ENCODE measurements around the gene LEFTY1. TPM values are rescaled to one million over a fixed set of nuclear protein-coding genes. Genes with fewer than 3 reads are reported as not detected.
A peak's percentile ranks its signal among the peaks of the same experiment; 100 is the strongest.

Gene LEFTY1
- total RNA-seq, 6 donors from 2014 or later: 0.47 to 0.69 TPM; not detected in 4

DNA sequence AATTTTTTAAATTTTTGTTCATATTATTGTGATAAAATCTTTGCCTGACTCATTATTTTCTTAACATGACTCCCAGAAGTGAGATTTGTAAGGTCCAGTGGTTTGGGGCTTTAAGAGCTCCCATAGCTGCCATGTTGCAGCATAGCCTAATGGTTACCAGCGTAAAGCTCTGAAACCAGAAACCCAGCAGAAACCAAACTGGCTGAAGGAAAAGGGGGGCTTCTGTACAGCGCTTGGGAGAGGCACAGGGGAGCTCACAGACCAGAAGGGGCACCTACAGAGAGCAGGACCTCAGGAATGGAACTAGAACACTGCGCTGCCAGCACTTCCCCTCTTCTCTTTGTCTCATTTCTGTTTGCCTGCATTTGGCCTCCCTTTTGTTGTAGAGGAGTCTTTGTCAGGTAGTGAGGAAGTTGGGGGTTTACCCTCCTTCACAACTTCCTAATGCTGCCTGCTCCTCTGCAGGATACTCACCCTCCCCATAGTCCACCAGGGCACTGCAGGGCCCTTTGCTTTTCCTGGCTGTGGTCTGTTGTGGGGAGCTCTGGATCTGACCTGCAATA is 37.7 kb upstream of the LEFTY1 start:
- Histone ChIP-seq H3K27me3 (no peaks in the 10 kb centered on the region), H3K4me3 (no peak overlapping the region), H3K9me3 (no peaks in the 10 kb centered on the region), H3K27ac (no peak overlapping the region), H3K36me3 (peaks cover 0 to 4% (median 1%) of the 10 kb centered on the region in 4 donors), H3K4me1 (peaks cover 14 to 21% (median 18%) of the 10 kb centered on the region in 4 donors)
- no peak for DNase-seq
- no peak for ATAC-seq (ENCODE audit: low FRiP score in 2 of 2)
- TF ChIP-seq EP300 (IDR thresholded peaks at IDR 0.05): no peak
- TF ChIP-seq CTCF (IDR thresholded peaks at IDR 0.05): no peak
- no peak for TF ChIP-seq POLR2AphosphoS5 (IDR thresholded peaks at IDR 0.05)
- TF ChIP-seq POLR2A (IDR thresholded peaks at IDR 0.05): no peak
- 78 to 79% methylated on average over 3 of the region's 3 CpGs for WGBS, 2 donors

DNA sequence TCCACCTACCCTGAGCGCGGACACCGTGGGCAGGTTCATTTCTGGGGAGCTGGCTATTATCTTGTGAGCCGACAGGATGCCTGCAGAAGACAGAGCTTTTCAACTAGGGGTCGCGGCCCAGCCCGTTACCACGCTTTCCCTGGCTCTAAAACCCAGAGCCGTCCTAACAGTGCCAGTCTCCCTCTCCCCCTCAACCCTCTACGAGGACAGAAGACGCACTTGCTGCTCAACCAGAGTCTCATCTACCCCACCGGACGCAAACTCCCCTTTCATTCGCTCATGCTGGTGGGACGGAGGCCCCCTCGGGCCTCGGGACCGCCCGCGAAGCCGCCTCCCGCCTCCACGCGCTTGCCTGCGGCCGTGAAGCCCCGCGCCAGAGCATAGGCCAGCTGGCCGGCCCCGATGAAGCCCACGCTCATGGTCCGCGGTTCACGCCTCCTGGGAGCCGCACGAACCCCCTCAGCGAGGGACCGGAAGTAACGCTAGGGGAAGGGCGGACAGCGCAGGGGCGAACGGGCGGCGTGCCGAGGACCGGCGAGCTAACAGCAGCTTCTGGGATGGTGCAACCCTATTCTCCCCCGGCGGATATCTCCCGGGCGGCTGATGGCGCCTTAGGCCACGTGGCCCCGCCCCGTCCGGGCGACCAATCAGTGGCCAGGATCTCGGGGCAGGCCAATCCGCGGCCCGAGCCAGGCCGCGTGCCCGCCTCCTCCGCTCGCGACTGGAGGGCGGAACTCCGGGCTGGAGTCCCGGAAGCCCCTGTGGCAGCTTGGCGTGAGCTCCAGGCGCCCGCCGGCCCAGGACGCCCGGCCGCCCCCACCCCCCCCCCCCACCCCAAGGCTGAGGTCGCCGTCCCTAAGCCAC is 35.0 kb upstream of the LEFTY1 start, which contains the start of gene PYCR2:
Gene PYCR2 (minus strand): TSS at position 559 of the 864 bp plus-strand sequence. CDS start 140 bp downstream, at position 419.
- H3K27ac ChIP-seq: peak within 1 kb of the TSS; percentile 88 to 96 (median 92)
- WGBS, 2 donors: 0% methylated on average over 22 to 38 of the region's 80 CpGs
- H3K27me3 ChIP-seq: no peaks in the 10 kb centered on the region
- peak within 1 kb of the TSS; percentile 52 to 98 (median 80) for H3K4me3 ChIP-seq
- H3K36me3 ChIP-seq: peaks cover 0 to 27% (median 5%) of the 10 kb centered on the region in 4 donors
- H3K9me3 ChIP-seq: no peaks in the 10 kb centered on the region
- TF ChIP-seq EP300 (IDR thresholded peaks at IDR 0.05): peak in 1 of 4 donors; percentile 9
- peak in 3 of 6 experiments; percentile 7 to 33 (median 20) for TF ChIP-seq CTCF (IDR thresholded peaks at IDR 0.05)
- TF ChIP-seq POLR2A (IDR thresholded peaks at IDR 0.05): peak in 3 of 4 donors; percentile 80 to 95 (median 93)
- TF ChIP-seq POLR2AphosphoS5 (IDR thresholded peaks at IDR 0.05): peak; percentile 89 to 93
- DNase-seq (peak; percentile 96 to 99), ATAC-seq (ENCODE audit: low FRiP score in 2 of 2) (peak; percentile 99 to 100)
- peaks cover 28 to 40% (median 30%) of the 10 kb centered on the region in 4 donors for H3K4me1 ChIP-seq

GRCh38 chr1:225923381-225923691 is 34.4 kb upstream of the LEFTY1 start:
- WGBS, 2 donors: 0 to 2% methylated on average over 3 to 8 of the region's 8 CpGs
- Histone ChIP-seq H3K27ac (peak overlapping the region; percentile 88 to 96 (median 92)), H3K36me3 (peaks cover 0 to 33% (median 6%) of the 10 kb centered on the region in 4 donors), H3K4me3 (peak overlapping the region; percentile 52 to 98 (median 80)), H3K4me1 (peaks cover 28 to 40% (median 30%) of the 10 kb centered on the region in 4 donors), H3K9me3 (no peaks in the 10 kb centered on the region), H3K27me3 (no peaks in the 10 kb centered on the region)
- DNase-seq (peak in 1 of 2 donors; percentile 64), ATAC-seq (ENCODE audit: low FRiP score in 2 of 2) (peak in 1 of 2 donors; percentile 26)
- TF ChIP-seq EP300 (IDR thresholded peaks at IDR 0.05) (no peak), POLR2A (IDR thresholded peaks at IDR 0.05) (no peak), CTCF (IDR thresholded peaks at IDR 0.05) (no peak), POLR2AphosphoS5 (IDR thresholded peaks at IDR 0.05) (no peak)

GRCh38 chr1:225921734-225922709 is 33.1 kb upstream of the LEFTY1 start:
- Histone ChIP-seq H3K27me3 (no peaks in the 10 kb centered on the region), H3K36me3 (peaks cover 0 to 46% (median 9%) of the 10 kb centered on the region in 4 donors), H3K4me3 (no peak overlapping the region), H3K27ac (peak overlapping the region in 1 of 4 donors; percentile 1), H3K9me3 (no peaks in the 10 kb centered on the region), H3K4me1 (peaks cover 28 to 40% (median 30%) of the 10 kb centered on the region in 4 donors)
- TF ChIP-seq CTCF (IDR thresholded peaks at IDR 0.05) (no peak), EP300 (IDR thresholded peaks at IDR 0.05) (no peak), POLR2AphosphoS5 (IDR thresholded peaks at IDR 0.05) (no peak), POLR2A (IDR thresholded peaks at IDR 0.05) (no peak)
- ATAC-seq (ENCODE audit: low FRiP score in 2 of 2): no peak
- WGBS, 2 donors: 90 to 94% methylated on average over 12 to 22 of the region's 23 CpGs
- DNase-seq: peak in 1 of 2 donors; percentile 64

Measured in upper lobe of left lung (tissue), 6 donors.